Neural progenitor cell (in vitro differentiated cells): Measurements from ENCODE around the gene CDC23. TPM values are rescaled to one million over a fixed set of nuclear protein-coding genes. Genes with fewer than 3 reads are reported as not detected.

Experiments used
- DNase-seq: peaks from one replicate; pipeline ENCODE4 v3.0.0-alpha.2; 2016; ENCODE audit warnings: low spot score
- H2AFZ ChIP-seq: fragments of 200-600 bp; sonication (generic); replicated peaks from 2 replicates; pipeline ENCODE4 v1.6.1; 2016; ENCODE audit warnings: antibody characterized with exemption
- H3F3A ChIP-seq: fragments of 200-600 bp; sonication (generic); 2 replicates; pipeline ENCODE4 v1.6.1; 2016; ENCODE audit warnings: antibody characterized with exemption, low read depth
- H3K27ac ChIP-seq: fragments of 200-600 bp; sonication (generic); 2 replicates; pipeline ENCODE4 v1.5.1; 2016; ENCODE audit warnings: mild to moderate bottlenecking
- H3K27me3 ChIP-seq: fragments of 200-600 bp; sonication (generic); 2 replicates; pipeline ENCODE4 v1.6.1; 2016; ENCODE audit warnings: mild to moderate bottlenecking, moderate library complexity
- H3K36me3 ChIP-seq: fragments of 200-600 bp; sonication (generic); 2 replicates; pipeline ENCODE4 v1.5.1; 2016
- H3K4me1 ChIP-seq: fragments of 200-600 bp; sonication (generic); 2 replicates; pipeline ENCODE4 v1.6.1; 2016; ENCODE audit warnings: mixed run types
- H3K4me2 ChIP-seq: fragments of 200-600 bp; sonication (generic); 2 replicates; pipeline ENCODE4 v1.6.1; 2016
- H3K4me3 ChIP-seq: fragments of 200-600 bp; sonication (generic); 2 replicates; pipeline ENCODE4 v1.5.1; 2016
- H3K79me2 ChIP-seq: fragments of 200-600 bp; sonication (generic); 2 replicates; pipeline ENCODE4 v1.6.1; 2016; ENCODE audit warnings: low read depth
- H3K9ac ChIP-seq: fragments of 200-600 bp; sonication (generic); 2 replicates; pipeline ENCODE4 v1.6.1; 2016
- H3K9me3 ChIP-seq: fragments of 200-600 bp; sonication (generic); 2 replicates; pipeline ENCODE4 v1.5.1; 2016; ENCODE audit warnings: low read depth
- H4K20me1 ChIP-seq: fragments of 200-600 bp; sonication (generic); 2 replicates; pipeline ENCODE4 v1.6.1; 2016; ENCODE audit warnings: low read depth
- H3K27ac Mint-ChIP-seq: 3 replicates; pipeline ENCODE4 v1.8.0; 2021; ENCODE audit warnings: mixed read lengths
- H3K27me3 Mint-ChIP-seq: 2 replicates; pipeline ENCODE4 v1.8.0; 2022; ENCODE audit warnings: low read depth, mild to moderate bottlenecking, inconsistent platforms, moderate library complexity, mixed read lengths; ENCODE audit not compliant: insufficient read depth
- H3K36me3 Mint-ChIP-seq: 3 replicates; pipeline ENCODE4 v1.8.0; 2021; ENCODE audit warnings: mixed read lengths
- H3K4me1 Mint-ChIP-seq: 3 replicates; pipeline ENCODE4 v1.8.0; 2021; ENCODE audit warnings: mixed read lengths
- H3K4me3 Mint-ChIP-seq: 3 replicates; pipeline ENCODE4 v1.8.0; 2021; ENCODE audit warnings: mild to moderate bottlenecking, moderate library complexity, mixed read lengths
- H3K9me3 Mint-ChIP-seq: 3 replicates; pipeline ENCODE4 v1.8.0; 2020; ENCODE audit warnings: mixed read lengths
- EZH2 ChIP-seq: fragments of 200-600 bp; sonication (generic); IDR thresholded peaks from 2 replicates; pipeline ENCODE4 v1.6.1; 2017; ENCODE audit warnings: antibody characterized with exemption, mild to moderate bottlenecking, moderate library complexity
- EZH2phosphoT487 ChIP-seq: fragments of 200-600 bp; sonication (generic); IDR thresholded peaks from 2 replicates; pipeline ENCODE4 v1.6.1; 2017; ENCODE audit warnings: antibody characterized with exemption
- total RNA-seq: library from RNA; depleted of rRNA; stranded (reverse); fragments of >200 nt; gene quantifications from 2 replicates; pipeline ENCODE4 v1.2.3, GENCODE V29; 2015; ENCODE audit warnings: low replicate concordance
- TF ChIP-seq, protein P1 (sequence below): fragments of 200-600 bp; sonication (generic); IDR thresholded peaks from 2 replicates; pipeline ENCODE4 v1.5.1; 2017; ENCODE audit warnings: antibody characterized with exemption, mild to moderate bottlenecking

CDC23 gene
- total RNA-seq: 62.8 and 83.3 TPM in 2 replicates

- no peaks in the 10 kb centered on the region for H3K9me3 ChIP-seq
- no peaks in the 10 kb centered on the region for H3K27me3 ChIP-seq
- peak within 1 kb of the TSS; percentile 87 for H3K4me2 ChIP-seq
- no peaks in the 10 kb centered on the region for H3K9me3 Mint-ChIP-seq
- peaks cover 19% of the 10 kb centered on the region for H3K4me1 Mint-ChIP-seq
- H3F3A ChIP-seq: peaks cover 4% of the 10 kb centered on the region
- peak within 1 kb of the TSS; percentile 72 for H2AFZ ChIP-seq
- peaks cover 2% of the 10 kb centered on the region for H3K27me3 Mint-ChIP-seq
- no peaks in the 10 kb centered on the region for H4K20me1 ChIP-seq
- peaks cover 6% of the 10 kb centered on the region for H3K4me1 ChIP-seq
- H3K27ac Mint-ChIP-seq: peak within 1 kb of the TSS; percentile 91
- H3K4me3 ChIP-seq: peak within 1 kb of the TSS; percentile 95
- peak within 1 kb of the TSS; percentile 69 for H3K27ac ChIP-seq
- peaks cover 48% of the 10 kb centered on the region for H3K79me2 ChIP-seq
- no peaks in the 10 kb centered on the region for H3K36me3 ChIP-seq
- H3K36me3 Mint-ChIP-seq: peaks cover 4% of the 10 kb centered on the region
- DNase-seq: peak; percentile 98
- H3K4me3 Mint-ChIP-seq: peak within 1 kb of the TSS; percentile 100
- peak within 1 kb of the TSS; percentile 97 for H3K9ac ChIP-seq
- TF ChIP-seq EZH2 (no peak), EZH2phosphoT487 (no peak)
- TF ChIP-seq, protein P1, sequence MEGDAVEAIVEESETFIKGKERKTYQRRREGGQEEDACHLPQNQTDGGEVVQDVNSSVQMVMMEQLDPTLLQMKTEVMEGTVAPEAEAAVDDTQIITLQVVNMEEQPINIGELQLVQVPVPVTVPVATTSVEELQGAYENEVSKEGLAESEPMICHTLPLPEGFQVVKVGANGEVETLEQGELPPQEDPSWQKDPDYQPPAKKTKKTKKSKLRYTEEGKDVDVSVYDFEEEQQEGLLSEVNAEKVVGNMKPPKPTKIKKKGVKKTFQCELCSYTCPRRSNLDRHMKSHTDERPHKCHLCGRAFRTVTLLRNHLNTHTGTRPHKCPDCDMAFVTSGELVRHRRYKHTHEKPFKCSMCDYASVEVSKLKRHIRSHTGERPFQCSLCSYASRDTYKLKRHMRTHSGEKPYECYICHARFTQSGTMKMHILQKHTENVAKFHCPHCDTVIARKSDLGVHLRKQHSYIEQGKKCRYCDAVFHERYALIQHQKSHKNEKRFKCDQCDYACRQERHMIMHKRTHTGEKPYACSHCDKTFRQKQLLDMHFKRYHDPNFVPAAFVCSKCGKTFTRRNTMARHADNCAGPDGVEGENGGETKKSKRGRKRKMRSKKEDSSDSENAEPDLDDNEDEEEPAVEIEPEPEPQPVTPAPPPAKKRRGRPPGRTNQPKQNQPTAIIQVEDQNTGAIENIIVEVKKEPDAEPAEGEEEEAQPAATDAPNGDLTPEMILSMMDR: peak; percentile 4
Observed at GRCh38 chr5:138213161-138214029, at the start of gene CDC23. Gene CDC23, minus strand, starts transcription at chr5:138213323. Its CDS starts 11 bp downstream, at chr5:138213312.

DNA sequence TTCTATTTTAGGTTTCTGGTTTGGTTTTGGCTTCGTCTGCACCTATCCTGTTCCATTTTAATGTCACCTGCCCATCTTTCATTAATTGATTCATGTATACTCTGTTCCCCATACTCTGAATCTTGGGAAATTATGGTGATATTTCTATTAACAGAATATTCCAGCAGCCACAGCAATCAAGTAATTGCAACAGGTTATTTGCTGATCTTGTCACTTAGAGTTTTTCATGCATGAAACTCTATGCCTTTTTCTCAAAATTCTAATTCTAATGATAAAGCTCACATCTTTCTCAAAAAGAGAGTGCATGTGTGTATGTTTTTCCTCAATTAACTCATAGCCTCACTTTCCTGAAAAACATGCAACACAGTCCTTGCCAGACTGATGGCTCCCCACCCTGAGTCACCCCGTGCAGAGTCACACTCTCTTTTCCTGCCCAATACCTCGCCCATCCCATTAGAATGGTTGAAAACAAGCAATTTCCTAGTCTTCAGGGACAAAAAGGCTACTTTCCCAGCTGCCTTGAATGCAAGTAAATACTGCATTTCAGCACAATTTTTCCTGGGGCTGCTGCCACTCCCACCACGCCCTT, 45.7 kb upstream of the CDC23 start:
- no peak for DNase-seq
- H3K27me3 Mint-ChIP-seq: no peaks in the 10 kb centered on the region
- Histone ChIP-seq H2AFZ (no peak overlapping the region), H3K79me2 (no peaks in the 10 kb centered on the region), H3K9ac (no peak overlapping the region), H3F3A (peaks cover 7% of the 10 kb centered on the region), H3K4me1 (no peaks in the 10 kb centered on the region), H4K20me1 (no peaks in the 10 kb centered on the region), H3K4me2 (no peak overlapping the region), H3K27me3 (no peaks in the 10 kb centered on the region), H3K27ac (no peak overlapping the region), H3K36me3 (no peaks in the 10 kb centered on the region), H3K4me3 (no peak overlapping the region), H3K9me3 (no peaks in the 10 kb centered on the region)
- H3K4me1 Mint-ChIP-seq: no peaks in the 10 kb centered on the region
- no peaks in the 10 kb centered on the region for H3K9me3 Mint-ChIP-seq
- no peak overlapping the region for H3K27ac Mint-ChIP-seq
- TF ChIP-seq EZH2phosphoT487 (no peak), EZH2 (no peak)
- TF ChIP-seq, protein P1: no peak
- H3K4me3 Mint-ChIP-seq: no peak overlapping the region
- no peaks in the 10 kb centered on the region for H3K36me3 Mint-ChIP-seq

GRCh38 chr5:138257583-138257982, 44.5 kb upstream of the CDC23 start:
- Histone ChIP-seq H4K20me1 (no peaks in the 10 kb centered on the region), H3K79me2 (no peaks in the 10 kb centered on the region), H3K9ac (no peak overlapping the region), H3K27ac (no peak overlapping the region), H2AFZ (no peak overlapping the region), H3F3A (peaks cover 11% of the 10 kb centered on the region), H3K4me2 (no peak overlapping the region), H3K4me3 (no peak overlapping the region), H3K9me3 (no peaks in the 10 kb centered on the region), H3K27me3 (no peaks in the 10 kb centered on the region), H3K4me1 (peaks cover 9% of the 10 kb centered on the region), H3K36me3 (no peaks in the 10 kb centered on the region)
- H3K36me3 Mint-ChIP-seq: no peaks in the 10 kb centered on the region
- H3K4me1 Mint-ChIP-seq: peaks cover 3% of the 10 kb centered on the region
- H3K27me3 Mint-ChIP-seq: no peaks in the 10 kb centered on the region
- H3K27ac Mint-ChIP-seq: no peak overlapping the region
- no peak for DNase-seq
- no peak overlapping the region for H3K4me3 Mint-ChIP-seq
- TF ChIP-seq EZH2phosphoT487 (no peak), EZH2 (no peak)
- TF ChIP-seq, protein P1: no peak
- H3K9me3 Mint-ChIP-seq: no peaks in the 10 kb centered on the region
